HG02610 (cell line): ENCODE results near the gene NSRP1.
"Not testable (repeated sequence)": the region's sequence is repeated elsewhere in the genome, so short reads cannot be mapped to it uniquely, and the experiment has no call there.

ENCODE experiments used
- ATAC-seq: cut with Tn5 transposase; IDR thresholded peaks from one replicate; pipeline ENCODE4 v1.9.1; 2021; ENCODE audit warnings: mild to moderate bottlenecking, moderate library complexity; ENCODE audit not compliant: unreplicated experiment

The NSRP1 gene

DNA sequence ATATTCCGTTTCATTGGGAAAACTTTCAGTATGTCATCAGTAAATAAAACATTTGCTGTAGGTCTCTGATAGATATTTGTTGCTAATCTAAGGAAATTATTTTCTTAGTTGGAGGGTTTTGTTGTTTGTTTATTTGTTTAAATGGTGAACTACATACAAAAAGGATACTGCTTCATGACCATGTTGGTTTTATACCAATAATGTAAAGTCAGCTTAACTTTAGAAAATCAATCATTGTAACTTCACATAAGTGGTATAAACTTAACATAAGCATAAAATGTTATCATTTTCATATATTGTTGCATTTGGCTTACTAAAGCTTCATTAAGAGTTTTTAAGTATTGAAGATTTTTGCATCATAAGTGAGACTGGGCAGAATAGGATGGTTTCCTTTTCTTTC is 57.9 kb downstream of the NSRP1 start:
- ATAC-seq: no peak

DNA sequence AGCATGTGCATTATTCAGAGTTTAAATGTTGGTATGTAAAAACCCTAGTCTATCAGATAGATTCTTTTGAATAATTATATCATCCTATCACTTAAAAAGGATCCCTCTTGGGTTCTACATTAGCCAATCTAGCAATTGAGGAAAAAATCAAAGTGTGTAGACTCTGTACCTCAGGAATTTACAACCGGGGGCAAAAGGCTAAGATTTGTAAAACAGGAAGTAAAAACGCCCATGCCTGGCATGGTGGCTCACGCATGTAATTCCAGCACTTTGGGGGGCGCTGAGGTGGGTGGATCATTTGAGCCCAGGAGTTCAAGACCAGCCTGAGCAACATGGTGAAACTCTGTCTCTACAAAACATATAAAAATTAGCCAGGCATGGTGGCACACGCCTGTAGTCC is 60.2 kb downstream of the NSRP1 start:
- ATAC-seq: no peak

DNA sequence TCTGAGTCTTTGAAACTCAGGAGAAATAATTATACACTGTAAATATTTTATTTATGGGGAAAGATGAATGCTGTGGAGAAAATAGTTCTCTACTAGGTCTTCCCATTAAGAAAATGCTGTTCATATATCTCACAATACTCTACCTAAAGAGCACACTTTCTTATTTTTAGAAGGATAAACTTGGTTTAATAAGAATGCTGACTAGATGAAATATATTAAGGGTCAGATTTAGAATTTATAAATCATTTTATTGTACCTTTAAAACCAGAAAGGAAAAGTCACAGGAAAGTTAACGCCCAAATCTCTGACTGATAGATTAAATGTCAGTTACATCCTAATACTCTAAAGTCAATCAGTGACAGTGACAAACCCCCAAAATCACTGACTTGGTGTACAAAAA is 70.1 kb downstream of the NSRP1 start:
- ATAC-seq: no peak

DNA sequence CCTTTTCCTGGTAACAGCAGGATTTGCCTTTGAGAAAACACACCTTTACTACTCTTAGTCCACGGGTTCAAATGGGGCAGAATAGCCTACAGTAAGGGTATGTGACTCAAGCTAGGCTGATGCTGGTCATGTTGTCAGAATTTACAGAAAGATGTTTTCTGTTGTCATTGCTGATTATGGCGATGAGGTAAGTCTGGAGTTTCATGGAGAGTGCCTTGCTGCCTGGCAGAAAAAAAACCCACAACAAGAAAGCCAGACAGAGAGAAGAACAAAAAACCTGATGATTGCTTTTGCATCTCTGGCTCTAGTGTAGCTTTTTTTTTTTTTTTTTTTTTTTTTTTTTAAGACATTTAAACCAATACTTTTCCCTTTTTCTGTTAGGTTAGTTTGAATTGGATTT is 71.0 kb downstream of the NSRP1 start:
- no peak for ATAC-seq

DNA sequence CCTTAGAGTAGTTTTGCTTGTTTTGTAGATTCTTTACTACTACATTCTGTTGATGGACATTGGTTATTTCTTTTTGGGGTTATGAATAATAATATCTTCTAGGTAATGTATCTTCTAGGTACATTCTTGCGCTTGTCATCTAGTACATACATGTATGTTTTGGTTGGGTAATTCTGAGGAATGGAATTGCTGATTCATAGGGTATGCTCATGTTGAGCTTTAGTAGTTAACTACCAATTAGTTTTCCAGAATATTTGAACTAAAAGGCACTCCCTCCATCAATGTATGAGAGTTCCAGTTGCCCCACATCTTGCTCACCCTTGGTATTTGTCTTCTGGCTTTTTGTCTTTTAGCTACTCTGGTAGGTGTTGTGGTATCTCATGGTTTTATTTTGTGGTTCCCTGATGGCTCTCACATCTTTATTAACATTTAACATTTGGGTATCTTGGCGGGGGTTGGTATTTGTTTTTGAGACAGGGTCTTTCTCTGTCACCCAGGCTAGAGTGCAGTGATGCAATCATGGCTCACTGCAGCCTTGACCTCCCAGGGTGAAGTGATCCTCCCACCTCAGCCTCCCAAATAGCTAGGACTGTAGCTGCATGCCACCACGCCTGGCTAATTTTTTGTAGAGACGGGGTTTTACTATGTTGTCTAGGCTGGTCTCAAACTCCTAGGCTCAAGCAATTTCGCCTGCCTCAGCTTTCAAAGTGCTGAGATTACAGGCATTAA is 71.8 kb downstream of the NSRP1 start:
- ATAC-seq: no peak

DNA sequence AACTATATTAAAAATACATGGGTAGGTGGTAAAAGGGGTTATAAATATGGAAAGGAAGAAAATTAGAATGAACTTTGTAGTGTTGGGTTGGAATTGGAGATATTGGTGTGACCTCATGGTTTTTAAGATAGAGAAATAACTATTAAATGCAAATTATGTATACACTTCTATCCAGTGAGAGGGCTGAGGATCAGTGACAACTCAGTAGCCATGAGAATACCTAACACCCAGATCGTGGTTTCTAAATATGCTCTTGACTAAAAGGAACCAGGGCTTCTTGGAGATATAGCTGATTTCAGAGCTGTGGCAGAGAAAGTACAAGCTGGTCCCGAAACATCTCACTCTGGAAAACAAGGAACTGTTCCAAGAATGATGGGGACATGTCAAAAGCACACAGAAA is 74.5 kb downstream of the NSRP1 start:
- no peak for ATAC-seq

DNA sequence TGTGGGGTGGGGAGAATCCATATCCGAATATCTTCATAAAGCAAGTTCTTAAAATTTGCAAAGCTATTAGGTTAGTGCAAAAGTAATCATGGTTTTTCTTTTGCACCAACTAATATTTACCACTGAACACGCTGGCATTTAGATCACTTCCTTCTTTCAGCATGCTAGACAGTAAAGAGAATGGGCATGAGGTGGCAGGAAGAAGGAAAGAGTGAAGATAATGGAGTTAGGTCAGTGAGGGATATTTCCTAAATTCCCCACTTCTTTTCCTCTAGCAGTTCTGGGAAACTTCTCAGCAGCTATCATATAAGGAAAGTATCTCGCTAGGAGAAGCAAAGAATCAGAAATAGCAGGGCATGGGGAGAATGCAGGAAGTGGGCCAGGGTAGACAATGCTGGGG is 79.9 kb downstream of the NSRP1 start:
- no peak for ATAC-seq

DNA sequence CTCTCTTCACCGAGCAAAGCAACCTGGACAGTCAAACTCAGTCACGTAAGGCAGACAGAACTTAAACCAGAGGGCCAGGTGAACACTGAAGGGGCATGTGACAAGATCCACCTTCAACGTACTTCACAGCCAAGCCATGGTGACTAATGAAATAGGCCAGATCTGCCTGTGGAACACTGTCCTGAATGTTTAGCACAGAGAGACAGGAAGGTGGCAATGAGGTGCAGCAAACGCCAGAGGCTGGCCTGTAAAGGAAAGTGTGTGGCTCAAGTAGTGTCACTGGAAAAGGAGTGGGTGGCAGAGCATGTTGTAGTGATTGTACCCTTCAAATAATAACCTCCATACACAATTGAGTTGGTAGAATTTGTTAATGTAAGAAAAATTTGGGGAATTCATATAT is 80.8 kb downstream of the NSRP1 start:
- ATAC-seq: no peak

DNA sequence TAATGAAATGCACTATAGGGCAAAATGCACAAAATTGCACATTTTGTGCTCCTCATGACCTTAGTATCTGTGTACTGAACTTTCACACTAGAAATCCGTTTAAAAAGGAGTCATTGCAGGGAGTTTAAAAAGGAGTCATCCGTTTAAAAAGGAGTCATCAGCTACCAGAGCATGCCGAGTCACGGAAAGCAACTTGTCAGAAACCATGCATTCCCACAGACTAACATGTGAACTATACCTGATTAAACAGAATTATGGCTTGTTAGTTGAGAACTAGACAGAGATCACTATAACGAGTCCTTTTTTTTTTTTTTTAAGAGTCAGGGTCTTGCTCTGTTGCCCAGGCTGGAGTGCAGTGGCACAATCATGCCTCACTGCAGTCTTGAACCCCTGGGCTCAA is 83.0 kb downstream of the NSRP1 start:
- ATAC-seq: no peak

DNA sequence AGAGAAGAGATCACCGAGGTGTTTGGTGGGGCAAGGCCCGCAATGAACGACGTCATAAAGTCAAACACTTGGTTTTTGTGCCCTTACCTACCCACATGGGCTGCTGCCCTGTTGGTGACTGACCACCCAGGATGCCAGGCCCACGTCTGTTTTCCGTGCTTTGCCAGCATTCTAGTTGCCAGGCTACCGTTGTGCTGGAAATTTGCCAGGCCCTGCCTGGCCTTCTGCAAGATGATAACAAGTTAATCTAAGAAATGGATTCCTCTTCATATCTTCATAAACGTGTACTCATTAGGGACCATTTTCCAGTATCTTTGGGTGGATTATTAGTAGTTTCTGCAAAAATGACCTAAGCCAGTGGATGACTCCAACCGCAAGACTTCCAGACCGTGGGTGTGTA is 83.5 kb downstream of the NSRP1 start:
- no peak for ATAC-seq

DNA sequence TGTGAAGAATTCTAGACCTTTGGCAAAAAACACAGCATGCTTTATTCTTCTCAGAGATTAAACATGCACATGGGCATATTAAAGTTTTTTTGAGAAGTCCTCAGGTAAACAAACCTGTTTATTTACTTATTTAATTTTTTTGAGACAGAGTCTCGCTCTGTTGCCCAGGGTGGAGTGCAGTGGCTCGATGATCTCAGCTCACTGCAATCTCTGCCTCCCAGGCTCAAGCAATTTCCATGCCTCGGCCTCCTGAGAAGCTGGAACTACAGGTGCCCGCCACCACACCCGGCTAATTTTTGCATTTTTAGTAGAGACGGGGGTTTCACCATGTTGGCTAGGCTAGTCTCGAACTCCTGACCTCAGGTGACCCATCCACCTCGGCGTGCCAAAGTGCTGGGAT is 84.0 kb downstream of the NSRP1 start:
- not testable (repeated sequence) for ATAC-seq

DNA sequence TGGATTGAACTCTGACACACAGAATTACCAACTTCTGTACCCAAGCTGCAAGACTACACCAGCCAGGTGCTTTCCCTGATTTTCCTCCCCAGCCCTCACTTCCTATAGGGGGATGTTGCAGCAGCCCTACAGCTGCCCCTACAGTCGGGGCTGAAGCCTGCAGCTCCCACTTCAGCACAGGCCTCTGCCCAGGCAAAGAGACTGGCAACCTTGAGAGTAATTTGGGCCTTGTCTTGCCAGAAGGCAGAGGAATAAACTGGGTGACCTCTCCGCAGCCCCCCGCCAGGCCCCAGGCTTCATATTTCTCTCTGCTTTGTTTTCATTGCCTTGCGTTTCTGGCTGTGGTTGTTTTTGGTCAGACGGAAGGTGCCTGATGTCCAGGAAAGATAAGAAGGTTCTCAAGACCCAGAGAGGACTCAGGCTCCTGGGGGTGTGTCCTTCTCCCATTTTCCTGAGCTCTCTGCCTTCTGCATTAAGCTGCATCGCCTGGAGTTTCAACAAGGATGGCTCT is 86.9 kb downstream of the NSRP1 start:
- no peak for ATAC-seq

DNA sequence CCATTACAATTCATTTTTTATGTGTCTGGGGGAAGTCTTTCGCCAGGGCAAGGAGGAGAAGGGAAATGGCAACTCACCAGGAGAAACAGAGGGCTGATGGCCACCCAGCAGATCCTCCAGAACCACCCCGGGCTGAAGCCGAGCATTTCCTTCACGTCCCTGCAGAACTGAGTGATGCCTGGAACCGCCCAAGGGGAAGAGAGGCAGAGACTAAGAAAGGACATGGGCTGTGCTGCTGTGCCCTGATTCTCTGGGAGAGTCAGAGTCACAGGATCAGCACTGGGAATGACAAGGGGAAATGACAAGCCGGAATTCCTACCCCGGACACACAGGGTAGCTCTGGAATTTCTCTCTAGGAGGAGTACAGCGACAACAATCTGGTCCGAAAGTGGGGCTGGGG is 91.0 kb downstream of the NSRP1 start:
- no peak for ATAC-seq

DNA sequence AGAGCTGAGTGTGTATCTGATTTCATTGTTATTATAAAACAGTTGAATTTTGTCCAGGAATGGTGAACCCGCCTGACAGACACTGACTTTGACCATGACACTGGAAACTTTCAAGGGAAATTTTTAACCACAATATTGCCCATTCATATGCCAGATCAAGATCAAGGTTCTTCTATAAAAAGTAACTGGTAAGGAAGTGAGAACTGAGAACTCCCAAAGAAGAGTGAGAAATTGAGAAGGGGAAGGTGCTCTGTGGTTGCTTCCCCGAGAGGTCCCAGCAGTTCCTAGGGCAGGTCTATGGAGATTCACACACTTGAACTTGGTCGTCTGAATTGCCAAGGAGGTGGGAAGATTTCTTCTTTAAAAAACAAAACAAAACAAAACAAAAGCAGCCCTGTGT is 91.6 kb downstream of the NSRP1 start:
- no peak for ATAC-seq

DNA sequence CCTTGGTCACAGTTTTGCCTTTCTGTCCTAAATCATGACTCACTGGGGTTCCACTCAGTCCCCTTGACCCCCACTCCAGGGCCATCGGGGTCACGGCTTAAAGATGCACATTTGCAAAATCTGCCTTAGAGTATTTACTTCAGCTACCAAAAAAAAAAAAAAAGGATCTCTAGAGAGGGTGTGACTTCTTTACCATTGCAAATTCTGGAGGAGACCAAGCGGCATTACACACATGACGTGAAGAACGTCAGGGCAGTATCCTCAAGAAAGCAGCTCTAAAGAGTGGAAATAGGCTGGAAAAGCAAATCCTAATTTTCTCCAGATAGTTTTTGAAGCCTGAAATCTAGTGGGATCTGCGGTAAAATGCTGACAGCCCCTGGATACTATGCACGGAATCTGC is 93.3 kb downstream of the NSRP1 start:
- no peak for ATAC-seq

DNA sequence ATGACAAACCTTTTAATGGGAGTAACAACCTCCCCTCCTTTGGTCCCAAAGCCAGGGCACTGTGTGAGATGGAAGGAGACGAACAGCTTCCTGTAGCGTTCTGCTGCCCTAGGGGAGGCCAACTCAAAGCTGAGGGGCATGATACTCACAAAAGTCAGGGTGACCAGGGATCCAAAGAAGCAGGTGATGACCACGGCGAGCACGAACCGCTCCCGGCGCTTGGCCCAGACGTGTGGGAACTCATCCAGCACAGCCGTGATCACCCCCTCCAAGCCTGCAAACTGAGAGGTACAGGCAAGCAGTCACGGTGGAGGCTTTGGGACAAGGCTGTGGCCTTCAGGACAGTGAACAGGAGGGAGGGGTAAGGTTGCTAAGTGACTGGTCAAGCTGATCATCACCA is 93.8 kb downstream of the NSRP1 start:
- ATAC-seq: no peak

DNA sequence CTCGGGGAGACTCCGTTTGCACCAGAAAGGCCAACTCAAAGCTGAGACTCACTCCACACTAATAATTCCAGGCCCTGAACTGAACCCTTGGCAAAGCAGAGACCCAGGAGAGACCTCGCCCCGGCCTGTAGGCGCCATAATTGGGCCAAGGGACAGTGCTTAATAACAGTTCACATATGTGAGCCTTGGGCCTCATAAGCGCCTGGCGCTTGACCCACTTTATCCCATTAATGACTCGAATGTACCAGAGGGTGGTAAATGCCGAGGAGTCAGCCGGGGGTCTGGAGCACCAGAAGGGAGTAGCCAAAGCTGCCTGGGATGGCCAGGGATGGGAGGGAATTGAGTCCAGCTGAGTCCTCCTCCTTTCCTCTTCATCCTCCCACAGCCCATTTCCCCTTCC is 94.3 kb downstream of the NSRP1 start:
- no peak for ATAC-seq

DNA sequence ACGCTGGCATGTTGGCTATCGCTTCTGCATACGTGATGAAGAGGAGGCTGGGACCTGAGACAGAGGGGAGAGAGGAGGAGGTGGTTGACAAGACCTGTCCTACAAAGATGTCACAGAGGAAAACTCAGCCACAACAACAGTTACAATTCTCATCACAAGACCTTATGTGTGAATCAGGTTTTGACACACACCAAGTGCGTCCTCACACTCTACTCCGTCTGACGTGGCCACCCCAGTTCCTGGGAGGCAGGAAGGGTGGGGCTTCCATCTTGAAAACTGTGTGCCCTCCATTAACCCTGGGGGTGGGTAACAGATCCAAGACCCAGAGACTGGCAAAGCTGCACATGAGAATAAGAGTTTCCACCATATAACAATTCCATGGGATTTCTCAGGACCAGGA is 94.8 kb downstream of the NSRP1 start:
- no peak for ATAC-seq

DNA sequence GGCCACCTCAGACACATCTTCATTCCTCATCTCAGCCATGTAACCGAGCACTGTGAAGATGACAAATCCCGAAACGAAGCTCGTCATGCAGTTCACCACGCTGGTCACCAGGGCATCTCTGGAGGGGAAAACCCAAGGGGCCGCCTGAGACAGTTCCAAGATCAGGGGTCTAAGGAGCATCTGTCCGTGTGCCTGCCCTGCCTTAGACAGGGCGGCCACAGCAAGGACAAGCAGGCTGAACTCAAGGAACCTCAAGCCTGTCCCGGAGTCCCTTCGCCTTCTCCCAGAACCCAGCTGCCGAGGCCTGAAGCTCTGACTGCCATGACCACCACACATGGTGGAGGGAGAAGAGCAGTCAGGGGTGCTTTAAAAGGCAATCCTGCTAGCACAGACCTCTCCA is 96.1 kb downstream of the NSRP1 start:
- ATAC-seq: peak; percentile 84

DNA sequence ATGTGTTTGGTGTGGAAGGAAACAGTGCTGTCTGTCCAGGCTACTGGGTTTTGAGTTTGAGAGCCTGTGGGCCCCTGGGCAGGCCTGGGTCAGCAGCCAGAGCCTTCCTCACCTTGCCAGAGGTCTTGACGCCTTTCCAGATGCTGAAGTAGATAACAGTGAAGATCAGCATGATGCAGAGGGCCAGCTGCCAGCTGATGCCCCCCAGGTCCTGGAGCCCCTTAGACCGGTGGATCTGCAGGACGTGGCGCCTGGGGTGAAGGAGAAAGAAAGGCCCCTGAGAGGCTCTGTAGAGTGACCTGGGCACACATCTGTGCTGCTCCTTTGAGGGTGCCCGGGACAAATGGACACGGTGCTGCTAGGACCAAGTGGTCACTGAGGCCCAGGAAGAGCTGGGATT is 100.4 kb downstream of the NSRP1 start:
- no peak for ATAC-seq

DNA sequence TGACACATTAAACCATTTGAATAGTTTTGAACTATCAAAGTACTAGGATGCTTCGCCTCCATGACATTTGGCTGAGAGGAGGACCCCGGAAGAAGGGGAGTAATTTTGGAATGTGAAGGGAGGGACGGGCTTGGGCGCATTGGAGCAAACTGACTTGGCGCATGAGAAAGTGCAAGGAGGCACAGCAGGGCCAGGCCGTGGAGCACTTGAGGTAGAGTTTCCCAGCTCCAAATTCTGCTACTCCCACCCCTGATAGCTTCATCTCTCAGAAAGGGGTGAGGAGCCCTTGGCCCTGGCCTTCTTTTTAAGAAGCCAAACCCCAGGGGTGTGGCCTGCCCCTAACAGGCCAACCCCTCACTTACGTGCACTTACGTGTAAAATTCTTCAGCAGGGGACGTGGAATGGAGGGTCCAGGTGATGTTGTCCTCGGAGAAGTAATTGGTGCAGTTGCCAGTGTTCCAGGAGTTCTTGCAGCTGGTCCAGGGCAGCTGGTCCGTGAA is 101.2 kb downstream of the NSRP1 start:
- ATAC-seq: no peak

DNA sequence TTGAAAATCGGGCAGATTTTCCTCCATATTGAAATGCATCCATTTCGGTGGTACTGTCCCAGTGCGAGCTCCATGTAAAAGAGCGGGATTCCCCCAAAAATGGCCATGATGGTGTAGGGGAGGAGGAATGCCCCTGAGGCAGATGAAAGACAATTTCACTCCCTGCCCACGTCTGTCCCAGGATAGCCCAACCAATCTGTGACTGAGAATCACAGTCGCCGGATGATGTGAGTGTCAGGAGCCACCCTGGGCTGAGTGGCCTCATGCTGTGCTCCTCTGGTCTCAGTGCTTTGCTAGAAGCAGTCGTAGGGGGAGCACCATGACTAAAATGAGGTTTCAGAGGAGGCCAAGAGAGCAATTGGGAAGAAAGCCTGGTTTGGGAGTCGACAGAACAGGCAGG is 102.2 kb downstream of the NSRP1 start:
- ATAC-seq: peak; percentile 65

DNA sequence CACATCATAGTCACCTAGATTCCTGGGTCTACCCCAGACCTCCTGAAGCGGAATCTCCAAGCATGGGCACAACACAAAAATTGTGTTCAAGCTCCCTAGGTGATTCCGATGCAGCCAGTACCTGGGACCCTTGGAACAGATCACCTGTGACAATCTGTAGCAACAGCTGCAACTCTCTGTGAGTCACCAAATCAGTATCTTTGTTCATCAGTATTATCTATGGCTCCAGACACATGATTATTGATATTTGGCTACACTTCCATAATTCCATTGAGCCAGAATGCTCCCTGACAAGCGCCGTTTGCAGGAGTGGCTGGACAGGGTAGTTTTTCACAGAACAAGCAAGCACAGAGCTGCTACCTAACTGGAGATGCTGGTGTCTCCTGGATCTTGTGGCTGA is 102.7 kb downstream of the NSRP1 start:
- no peak for ATAC-seq
